Measurements from ENCODE around the gene SDC4.

- TF ChIP-seq, protein P1, sequence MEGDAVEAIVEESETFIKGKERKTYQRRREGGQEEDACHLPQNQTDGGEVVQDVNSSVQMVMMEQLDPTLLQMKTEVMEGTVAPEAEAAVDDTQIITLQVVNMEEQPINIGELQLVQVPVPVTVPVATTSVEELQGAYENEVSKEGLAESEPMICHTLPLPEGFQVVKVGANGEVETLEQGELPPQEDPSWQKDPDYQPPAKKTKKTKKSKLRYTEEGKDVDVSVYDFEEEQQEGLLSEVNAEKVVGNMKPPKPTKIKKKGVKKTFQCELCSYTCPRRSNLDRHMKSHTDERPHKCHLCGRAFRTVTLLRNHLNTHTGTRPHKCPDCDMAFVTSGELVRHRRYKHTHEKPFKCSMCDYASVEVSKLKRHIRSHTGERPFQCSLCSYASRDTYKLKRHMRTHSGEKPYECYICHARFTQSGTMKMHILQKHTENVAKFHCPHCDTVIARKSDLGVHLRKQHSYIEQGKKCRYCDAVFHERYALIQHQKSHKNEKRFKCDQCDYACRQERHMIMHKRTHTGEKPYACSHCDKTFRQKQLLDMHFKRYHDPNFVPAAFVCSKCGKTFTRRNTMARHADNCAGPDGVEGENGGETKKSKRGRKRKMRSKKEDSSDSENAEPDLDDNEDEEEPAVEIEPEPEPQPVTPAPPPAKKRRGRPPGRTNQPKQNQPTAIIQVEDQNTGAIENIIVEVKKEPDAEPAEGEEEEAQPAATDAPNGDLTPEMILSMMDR (conservative IDR thresholded peaks at IDR 0.05), result no peak
- no peak for TF ChIP-seq EZH2 (IDR thresholded peaks at IDR 0.05; ENCODE audit: low read depth)
Measured at GRCh38 chr20:45328451-45328850, 19.8 kb downstream of the SDC4 start.

All from PC-9 (cell line).